ENCODE data around the gene BCL2.

BCL2 gene

GRCh38 chr18:63344263-63344662, 24.7 kb upstream of the BCL2 start:
- H3K4me3 ChIP-seq (replicated peaks; ENCODE audit: low read depth, low read length) = no peak overlapping the region
- no peak for DNase-seq (ENCODE audit: extremely low read depth, low read depth)
- no peak for TF ChIP-seq CTCF (IDR thresholded peaks at IDR 0.05; ENCODE audit: low read depth, low read length, missing control alignments)

- no peak for DNase-seq (ENCODE audit: extremely low read depth, low read depth)
- TF ChIP-seq CTCF (IDR thresholded peaks at IDR 0.05; ENCODE audit: low read depth, low read length, missing control alignments) = peak; percentile 58
- no peak overlapping the region for H3K4me3 ChIP-seq (replicated peaks; ENCODE audit: low read depth, low read length)
Observed at GRCh38 chr18:63342206-63342605, 22.6 kb upstream of the BCL2 start.

GRCh38 chr18:63339920-63340484, 20.4 kb upstream of the BCL2 start:
- DNase-seq (ENCODE audit: extremely low read depth, low read depth) = no peak
- no peak overlapping the region for H3K4me3 ChIP-seq (replicated peaks; ENCODE audit: low read depth, low read length)

GRCh38 chr18:63336366-63337099, 17.0 kb upstream of the BCL2 start:
- DNase-seq (ENCODE audit: extremely low read depth, low read depth) = peak; percentile 77
- no peak overlapping the region for H3K4me3 ChIP-seq (replicated peaks; ENCODE audit: low read depth, low read length)

More at GRCh38 chr18:63339920-63340484, 20.4 kb upstream of the BCL2 start:
- peak; percentile 64 for TF ChIP-seq CTCF (IDR thresholded peaks at IDR 0.05; ENCODE audit: low read depth, low read length, missing control alignments)

GRCh38 chr18:63331105-63331504, 11.5 kb upstream of the BCL2 start:
- no peak overlapping the region for H3K4me3 ChIP-seq (replicated peaks; ENCODE audit: low read depth, low read length)
- DNase-seq (ENCODE audit: extremely low read depth, low read depth) = no peak
- TF ChIP-seq CTCF (IDR thresholded peaks at IDR 0.05; ENCODE audit: low read depth, low read length, missing control alignments) = no peak

More at GRCh38 chr18:63336366-63337099, 17.0 kb upstream of the BCL2 start:
- TF ChIP-seq CTCF (IDR thresholded peaks at IDR 0.05; ENCODE audit: low read depth, low read length, missing control alignments) = no peak

GRCh38 chr18:63329431-63330145, 10.0 kb upstream of the BCL2 start:
- H3K4me3 ChIP-seq (replicated peaks; ENCODE audit: low read depth, low read length) = no peak overlapping the region
- no peak for TF ChIP-seq CTCF (IDR thresholded peaks at IDR 0.05; ENCODE audit: low read depth, low read length, missing control alignments)
- DNase-seq (ENCODE audit: extremely low read depth, low read depth) = no peak
